SK-N-SH (cell line): Measurements from ENCODE around the gene S100A4.

Experiments
- POLR2AphosphoS5 ChIP-seq: IDR thresholded peaks from 2 replicates; pipeline ENCODE4 v1.6.1; 2012; ENCODE audit warnings: low read depth, low read length
- SIN3A ChIP-seq: IDR thresholded peaks from 2 replicates; pipeline ENCODE4 v1.6.1; 2012; ENCODE audit warnings: low read depth, mild to moderate bottlenecking, low read length, moderate library complexity, borderline replicate concordance

DNA sequence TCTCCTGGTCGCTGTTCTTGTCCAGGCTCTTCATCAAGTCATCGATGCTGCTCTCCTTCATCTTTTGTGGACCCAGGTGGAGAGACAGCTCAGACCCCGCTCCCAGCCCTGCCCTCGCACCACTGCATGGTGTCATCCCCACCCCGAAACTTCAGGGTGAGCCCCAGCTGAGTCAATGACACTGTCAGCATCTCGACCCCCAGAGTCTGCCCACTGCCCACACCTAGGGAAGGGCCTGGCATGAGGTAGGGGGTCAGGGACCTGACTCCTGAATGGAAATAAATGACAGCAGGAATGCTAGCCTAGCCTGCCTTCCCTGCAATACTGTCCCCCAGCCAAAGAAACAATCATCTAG, 8.3 kb downstream of the S100A4 start:
- no peak for TF ChIP-seq SIN3A
- no peak for TF ChIP-seq POLR2AphosphoS5
